ENCODE data around the gene WDR86.

WDR86 gene

DNA sequence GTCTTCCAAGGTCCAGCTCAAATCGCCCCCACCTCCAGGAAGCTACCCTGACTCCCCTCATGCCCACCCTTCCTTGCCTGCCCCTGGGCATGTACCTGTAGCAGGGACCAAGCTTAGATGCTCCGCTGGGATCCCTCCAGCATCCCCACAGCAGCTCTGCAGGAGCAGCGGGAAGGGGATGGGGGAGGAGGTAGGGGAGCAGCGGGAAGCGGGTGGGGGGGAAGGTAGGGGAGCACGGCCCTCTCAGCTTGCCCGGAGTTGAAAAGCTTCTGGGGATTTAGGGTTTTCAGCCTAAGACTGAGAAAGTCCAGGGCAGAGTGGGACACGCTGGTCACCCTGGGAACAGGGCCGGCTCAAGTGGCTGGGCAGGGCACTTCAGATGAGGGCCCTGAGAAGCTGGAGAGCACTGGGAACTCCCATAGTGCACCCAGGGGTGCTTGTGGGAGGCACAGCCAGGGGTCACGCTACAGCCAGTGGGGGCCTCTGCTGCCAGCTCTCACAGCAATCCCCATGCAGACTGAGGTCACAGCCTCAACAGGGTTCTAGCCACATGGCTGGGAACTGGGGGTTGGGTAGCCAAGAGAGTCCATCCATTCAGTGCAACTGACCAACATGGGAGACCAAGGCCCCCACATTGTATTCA is 13.4 kb downstream of the WDR86 start:
- TF ChIP-seq, protein P1, sequence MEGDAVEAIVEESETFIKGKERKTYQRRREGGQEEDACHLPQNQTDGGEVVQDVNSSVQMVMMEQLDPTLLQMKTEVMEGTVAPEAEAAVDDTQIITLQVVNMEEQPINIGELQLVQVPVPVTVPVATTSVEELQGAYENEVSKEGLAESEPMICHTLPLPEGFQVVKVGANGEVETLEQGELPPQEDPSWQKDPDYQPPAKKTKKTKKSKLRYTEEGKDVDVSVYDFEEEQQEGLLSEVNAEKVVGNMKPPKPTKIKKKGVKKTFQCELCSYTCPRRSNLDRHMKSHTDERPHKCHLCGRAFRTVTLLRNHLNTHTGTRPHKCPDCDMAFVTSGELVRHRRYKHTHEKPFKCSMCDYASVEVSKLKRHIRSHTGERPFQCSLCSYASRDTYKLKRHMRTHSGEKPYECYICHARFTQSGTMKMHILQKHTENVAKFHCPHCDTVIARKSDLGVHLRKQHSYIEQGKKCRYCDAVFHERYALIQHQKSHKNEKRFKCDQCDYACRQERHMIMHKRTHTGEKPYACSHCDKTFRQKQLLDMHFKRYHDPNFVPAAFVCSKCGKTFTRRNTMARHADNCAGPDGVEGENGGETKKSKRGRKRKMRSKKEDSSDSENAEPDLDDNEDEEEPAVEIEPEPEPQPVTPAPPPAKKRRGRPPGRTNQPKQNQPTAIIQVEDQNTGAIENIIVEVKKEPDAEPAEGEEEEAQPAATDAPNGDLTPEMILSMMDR (IDR thresholded peaks at IDR 0.05; ENCODE audit: extremely low read depth, insufficient read depth, missing control alignments), result no peak
- in situ Hi-C loops (cut with MboI; ENCODE audit: low pct_unique_long_range_greater_than_20kb, low sequenced_read_pairs, unreplicated experiment), result no loop called here

GRCh38 chr7:151395036-151395367 is 14.8 kb downstream of the WDR86 start:
- DNase-seq (ENCODE audit: low spot score), result no peak
- TF ChIP-seq, protein P1 (IDR thresholded peaks at IDR 0.05; ENCODE audit: extremely low read depth, insufficient read depth, missing control alignments), result no peak
- in situ Hi-C loops (cut with MboI; ENCODE audit: low pct_unique_long_range_greater_than_20kb, low sequenced_read_pairs, unreplicated experiment), result no loop called here

More for the DNA sequence above, 13.4 kb downstream of the WDR86 start:
- DNase-seq (ENCODE audit: low spot score), result no peak

- TF ChIP-seq, protein P1 (IDR thresholded peaks at IDR 0.05; ENCODE audit: extremely low read depth, insufficient read depth, missing control alignments), result no peak
- in situ Hi-C loops (cut with MboI; ENCODE audit: low pct_unique_long_range_greater_than_20kb, low sequenced_read_pairs, unreplicated experiment), result no loop called here
- no peak for DNase-seq (ENCODE audit: low spot score)
These were observed 15.5 kb downstream of the WDR86 start for GRCh38 chr7:151394076-151395035.

GRCh38 chr7:151393031-151393977 is 16.5 kb downstream of the WDR86 start:
- DNase-seq (ENCODE audit: low spot score), result no peak
- in situ Hi-C loops (cut with MboI; ENCODE audit: low pct_unique_long_range_greater_than_20kb, low sequenced_read_pairs, unreplicated experiment), result no loop called here
- TF ChIP-seq, protein P1 (IDR thresholded peaks at IDR 0.05; ENCODE audit: extremely low read depth, insufficient read depth, missing control alignments), result no peak

DNA sequence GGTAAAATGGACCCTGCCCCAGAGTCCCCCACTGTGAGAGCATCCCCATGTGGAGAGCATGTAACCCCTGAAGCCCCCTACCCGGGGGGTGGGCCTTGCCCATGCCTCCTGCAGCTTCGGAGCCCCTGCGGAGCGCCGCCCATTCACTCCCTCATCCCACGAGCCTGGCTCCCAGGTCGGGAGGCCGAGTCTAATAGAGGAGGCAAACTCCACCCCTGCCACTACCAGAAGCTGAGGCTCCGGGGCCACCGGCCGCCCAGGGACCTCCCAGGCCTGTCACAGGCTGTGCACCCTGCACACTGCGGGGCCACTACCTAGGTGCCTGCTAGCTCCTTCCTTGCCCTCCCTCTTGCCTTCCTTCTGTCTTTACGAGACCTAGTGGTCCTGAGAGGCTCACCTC is 17.4 kb downstream of the WDR86 start:
- in situ Hi-C loops (cut with MboI; ENCODE audit: low pct_unique_long_range_greater_than_20kb, low sequenced_read_pairs, unreplicated experiment), result no loop called here
- TF ChIP-seq, protein P1 (IDR thresholded peaks at IDR 0.05; ENCODE audit: extremely low read depth, insufficient read depth, missing control alignments), result no peak
- DNase-seq (ENCODE audit: low spot score), result no peak

GRCh38 chr7:151392002-151392401 is 17.8 kb downstream of the WDR86 start:
- TF ChIP-seq, protein P1 (IDR thresholded peaks at IDR 0.05; ENCODE audit: extremely low read depth, insufficient read depth, missing control alignments), result no peak
- in situ Hi-C loops (cut with MboI; ENCODE audit: low pct_unique_long_range_greater_than_20kb, low sequenced_read_pairs, unreplicated experiment), result no loop called here
- DNase-seq (ENCODE audit: low spot score), result no peak
